A549 treated with GW870086 at 1 μM for 4 hours (cell line): ENCODE results near the gene TIMMDC1. TPM values are rescaled to one million over a fixed set of nuclear protein-coding genes. Genes with fewer than 3 reads are reported as not detected.

Experiments
- total RNA-seq: library from RNA; stranded (reverse); fragments of 200-300 nt; extraction: Qiagen RNA extraction; gene quantifications from 5 replicates; pipeline ENCODE4 v1.2.3, GENCODE V29; 2022; ENCODE audit warnings: low read depth

The TIMMDC1 gene, protein sequence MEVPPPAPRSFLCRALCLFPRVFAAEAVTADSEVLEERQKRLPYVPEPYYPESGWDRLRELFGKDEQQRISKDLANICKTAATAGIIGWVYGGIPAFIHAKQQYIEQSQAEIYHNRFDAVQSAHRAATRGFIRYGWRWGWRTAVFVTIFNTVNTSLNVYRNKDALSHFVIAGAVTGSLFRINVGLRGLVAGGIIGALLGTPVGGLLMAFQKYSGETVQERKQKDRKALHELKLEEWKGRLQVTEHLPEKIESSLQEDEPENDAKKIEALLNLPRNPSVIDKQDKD
- 62.7 to 91.1 TPM (median 86.0 TPM) in 5 replicates for total RNA-seq

GRCh38 chr3:119498186-119499011, at the start of gene TIMMDC1:
TSS of gene TIMMDC1 (plus strand) at chr3:119498547. CDS start at chr3:119498734, 187 bp downstream.

DNA sequence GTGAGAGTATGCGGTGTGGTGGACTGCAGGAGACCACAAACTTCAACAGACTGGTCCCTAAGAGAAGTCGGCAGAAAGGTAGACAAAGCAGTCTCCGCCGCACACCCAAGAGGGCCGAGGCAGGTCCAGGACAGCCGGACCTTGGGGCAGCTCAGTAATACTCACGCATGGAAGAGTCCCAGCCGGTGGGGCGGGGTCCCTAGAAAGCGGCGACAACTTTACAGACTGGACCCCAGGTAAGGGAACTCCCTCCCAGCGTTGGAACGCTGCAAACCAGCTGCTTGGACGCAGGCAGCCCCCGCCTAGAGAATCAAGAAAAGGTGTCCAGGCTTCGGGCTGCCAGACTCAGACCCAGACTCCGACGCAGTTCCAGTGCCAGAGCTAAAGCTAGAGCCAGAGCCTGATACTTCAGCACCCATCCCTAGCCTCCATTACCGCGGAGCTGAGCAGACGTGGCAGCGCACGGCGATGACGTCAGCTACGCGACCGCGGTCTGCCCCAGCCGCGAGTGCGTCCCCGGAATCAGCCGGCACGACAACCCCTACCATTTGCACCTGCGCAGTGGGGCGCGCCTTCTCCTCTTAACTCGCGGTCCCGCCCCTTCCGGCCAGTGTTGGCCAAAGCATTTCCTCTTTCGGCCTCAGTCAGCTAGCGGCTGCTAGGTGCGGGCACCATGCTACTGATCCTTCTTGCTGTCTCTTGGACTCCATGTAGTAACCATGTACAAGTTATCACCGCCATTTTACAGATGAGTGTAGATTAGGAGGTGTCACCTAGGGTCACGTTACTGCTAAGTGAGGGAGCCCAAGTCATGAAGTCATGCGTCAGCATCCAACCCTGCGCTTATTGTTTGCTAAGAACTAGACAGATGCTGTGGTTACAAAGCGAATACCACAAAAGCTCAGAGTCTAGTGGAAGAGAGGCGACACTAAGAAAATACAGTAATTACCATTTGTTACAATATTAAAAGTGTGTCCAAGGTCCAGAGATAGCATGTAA, 34.9 kb upstream of the TIMMDC1 start, which contains the start of gene TMEM39A:
Gene TMEM39A (minus strand): TSS at position 445 of the 999 bp plus-strand sequence. CDS start 1,541 bp downstream, outside the sequence.

DNA sequence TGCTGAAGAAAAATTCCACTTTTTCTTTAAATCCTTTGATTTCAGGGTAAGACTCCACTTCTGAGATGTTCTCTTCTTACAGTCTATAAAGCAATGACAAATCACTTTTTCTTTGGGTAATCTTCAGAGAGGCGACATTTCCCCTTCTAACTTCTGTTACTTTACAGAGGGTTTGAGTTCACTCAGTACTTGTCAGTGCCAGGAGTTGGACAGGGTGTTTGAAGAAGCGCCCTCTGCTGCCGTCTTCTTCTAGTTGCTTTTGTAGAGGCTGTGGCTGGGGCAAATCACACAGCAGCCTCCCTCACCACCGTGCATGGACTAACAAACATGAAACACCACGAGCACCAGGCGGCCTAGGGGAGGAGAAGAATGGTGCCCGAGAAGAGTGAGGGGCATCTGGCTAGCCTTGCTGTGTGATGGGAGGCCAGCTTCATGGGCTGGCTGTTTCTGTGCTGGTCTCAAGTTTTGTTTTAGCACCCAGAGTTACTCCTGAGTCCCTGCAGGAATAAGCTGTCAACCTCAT, 61.2 kb downstream of the TIMMDC1 start, which contains the start of gene CD80:
Gene CD80 (minus strand): TSS at position 174 of the 523 bp plus-strand sequence. CDS start 1,886 bp downstream, outside the sequence.

Other genes with a start within 250 kb of the TIMMDC1 start
- 0.85 to 1.3 TPM (median 1.3 TPM) in 5 replicates for gene ARHGAP31, start 204.2 kb upstream of the TIMMDC1 start, total RNA-seq
- 24.4 to 27.4 TPM (median 25.3 TPM) in 5 replicates for gene TMEM39A, start 34.9 kb upstream of the TIMMDC1 start, total RNA-seq
- 7.9 to 9.3 TPM (median 8.3 TPM) in 5 replicates for gene POGLUT1, start 29.6 kb upstream of the TIMMDC1 start, total RNA-seq
- not detected in 5 replicates for gene CD80, start 61.1 kb downstream of the TIMMDC1 start, total RNA-seq
- gene ADPRH, start 80.9 kb downstream of the TIMMDC1 start, total RNA-seq = 2.8 to 3.3 TPM (median 3.0 TPM) in 5 replicates
- 0.11 to 0.56 TPM (median 0.44 TPM) in 5 replicates for gene PLA1A, start 99.3 kb downstream of the TIMMDC1 start, total RNA-seq
- gene POPDC2, start 162.0 kb downstream of the TIMMDC1 start, total RNA-seq = 0.09 to 0.79 TPM (median 0.21 TPM) in 5 replicates
- gene COX17, start 178.9 kb downstream of the TIMMDC1 start, total RNA-seq = 98.6 to 134 TPM (median 107 TPM) in 5 replicates
- gene CFAP91, start 204.5 kb downstream of the TIMMDC1 start, total RNA-seq = 0.11 to 0.43 TPM (median 0.31 TPM) in 4 of 5 replicates, not detected in the other